ENCODE data around the gene E4F1. TPM values are rescaled to one million over a fixed set of nuclear protein-coding genes. Genes with fewer than 3 reads are reported as not detected.

Gene E4F1
- total RNA-seq, 2 donors from 2014 or later: 24.5 to 29.6 TPM

DNA sequence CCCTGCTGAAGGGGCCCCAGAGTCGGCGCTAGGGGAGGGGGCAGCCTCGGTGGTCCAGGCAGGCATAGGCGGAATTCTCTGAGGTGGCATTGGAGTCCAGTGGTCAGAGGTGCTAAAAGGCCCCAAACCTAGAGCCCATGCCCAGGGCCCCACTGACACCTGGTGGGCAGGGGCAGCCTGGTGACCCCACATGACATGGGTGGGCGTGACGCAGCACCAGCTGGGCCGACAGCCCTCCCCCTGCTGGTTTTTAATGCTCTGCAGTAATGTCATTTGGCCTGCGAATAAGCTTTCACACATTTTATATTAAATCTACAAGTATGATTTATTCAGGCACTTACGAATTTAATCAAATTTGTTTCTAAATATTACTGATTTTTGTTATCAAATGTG is 46.7 kb downstream of the E4F1 start:
- Mint-ChIP-seq H3K4me1 (peaks cover 18% of the 10 kb centered on the region), H3K9me3 (no peaks in the 10 kb centered on the region), H3K27me3 (ENCODE audit: insufficient read depth) (no peaks in the 10 kb centered on the region), H3K36me3 (ENCODE audit: low read depth) (peaks cover 19% of the 10 kb centered on the region), H3K4me3 (peak overlapping the region; percentile 88), H3K27ac (no peak overlapping the region)
- peaks cover 2% of the 10 kb centered on the region for H3K36me3 ChIP-seq (ENCODE audit: control insufficient read depth, insufficient read depth, low read length)
- no peak for DNase-seq
- H3K27ac ChIP-seq (ENCODE audit: low read depth, low read length): no peak overlapping the region
- no peaks in the 10 kb centered on the region for H3K27me3 ChIP-seq (ENCODE audit: control insufficient read depth, insufficient read depth, low read length, poor library complexity, severe bottlenecking)
- H3K4me3 ChIP-seq (ENCODE audit: low read length): no peak overlapping the region
- peaks cover 5% of the 10 kb centered on the region for H3K4me1 ChIP-seq (ENCODE audit: control insufficient read depth, insufficient read depth, low read length)
- TF ChIP-seq, protein P1, sequence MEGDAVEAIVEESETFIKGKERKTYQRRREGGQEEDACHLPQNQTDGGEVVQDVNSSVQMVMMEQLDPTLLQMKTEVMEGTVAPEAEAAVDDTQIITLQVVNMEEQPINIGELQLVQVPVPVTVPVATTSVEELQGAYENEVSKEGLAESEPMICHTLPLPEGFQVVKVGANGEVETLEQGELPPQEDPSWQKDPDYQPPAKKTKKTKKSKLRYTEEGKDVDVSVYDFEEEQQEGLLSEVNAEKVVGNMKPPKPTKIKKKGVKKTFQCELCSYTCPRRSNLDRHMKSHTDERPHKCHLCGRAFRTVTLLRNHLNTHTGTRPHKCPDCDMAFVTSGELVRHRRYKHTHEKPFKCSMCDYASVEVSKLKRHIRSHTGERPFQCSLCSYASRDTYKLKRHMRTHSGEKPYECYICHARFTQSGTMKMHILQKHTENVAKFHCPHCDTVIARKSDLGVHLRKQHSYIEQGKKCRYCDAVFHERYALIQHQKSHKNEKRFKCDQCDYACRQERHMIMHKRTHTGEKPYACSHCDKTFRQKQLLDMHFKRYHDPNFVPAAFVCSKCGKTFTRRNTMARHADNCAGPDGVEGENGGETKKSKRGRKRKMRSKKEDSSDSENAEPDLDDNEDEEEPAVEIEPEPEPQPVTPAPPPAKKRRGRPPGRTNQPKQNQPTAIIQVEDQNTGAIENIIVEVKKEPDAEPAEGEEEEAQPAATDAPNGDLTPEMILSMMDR (conservative IDR thresholded peaks at IDR 0.05): no peak
- no peaks in the 10 kb centered on the region for H3K9me3 ChIP-seq (ENCODE audit: control insufficient read depth, low read length)
- WGBS, 2 experiments (ENCODE audit: insufficient coverage in 1 of 2, insufficient read length in 1 of 2): 89 to 93% methylated on average over 8 to 9 of the region's 9 CpGs
- no peak overlapping the region for H3K9ac ChIP-seq (ENCODE audit: extremely low read depth, low read length, poor library complexity, severe bottlenecking)

DNA sequence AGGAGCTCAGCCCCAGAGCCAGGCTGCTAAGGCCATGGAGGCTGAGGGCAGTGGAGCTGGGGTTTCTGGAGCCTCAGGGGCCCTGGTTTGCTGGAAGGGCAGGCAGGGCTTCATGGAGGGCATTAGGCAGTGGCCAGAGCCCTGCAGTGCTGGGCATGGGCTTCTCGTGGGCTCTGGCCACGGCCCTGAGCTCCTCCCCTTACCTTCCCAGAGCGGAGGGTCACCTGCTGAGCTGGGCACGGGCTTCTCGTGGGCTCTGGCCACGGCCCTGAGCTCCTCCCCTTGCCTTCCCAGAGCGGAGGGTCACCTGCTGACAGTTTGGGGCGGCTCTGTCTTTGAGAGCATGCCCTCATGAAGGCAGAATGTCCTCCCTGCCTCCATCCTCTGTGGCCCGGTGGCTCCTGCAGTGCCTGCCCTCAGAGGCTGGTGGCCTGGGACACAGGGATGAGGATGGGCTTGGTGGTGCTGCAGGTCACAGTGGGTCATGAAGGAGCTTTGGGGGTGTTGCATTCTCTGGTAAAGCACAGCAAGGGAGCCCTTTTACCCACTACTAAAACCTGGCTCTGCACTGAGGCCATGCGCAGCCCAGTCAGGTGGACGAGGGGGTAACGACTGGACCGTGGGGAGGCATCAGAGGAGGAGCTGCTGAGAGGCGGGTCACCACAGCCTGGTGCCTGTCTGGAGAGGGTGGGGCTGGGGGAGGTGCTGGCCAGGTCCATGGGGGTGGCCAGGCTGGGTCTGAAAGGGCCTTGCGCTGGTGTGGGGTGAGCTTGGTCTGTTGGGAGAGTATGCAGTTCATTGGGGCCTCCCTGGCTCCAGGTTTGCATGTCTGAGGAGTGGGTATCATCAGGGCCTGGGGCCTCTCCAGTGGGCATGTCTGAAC is 47.4 kb downstream of the E4F1 start:
- Mint-ChIP-seq H3K4me1 (peaks cover 14% of the 10 kb centered on the region), H3K27ac (no peak overlapping the region), H3K27me3 (ENCODE audit: insufficient read depth) (peaks cover 2% of the 10 kb centered on the region), H3K9me3 (no peaks in the 10 kb centered on the region), H3K4me3 (no peak overlapping the region), H3K36me3 (ENCODE audit: low read depth) (peaks cover 16% of the 10 kb centered on the region)
- Histone ChIP-seq H3K36me3 (ENCODE audit: control insufficient read depth, insufficient read depth, low read length) (no peaks in the 10 kb centered on the region), H3K27ac (ENCODE audit: low read depth, low read length) (no peak overlapping the region), H3K9ac (ENCODE audit: extremely low read depth, low read length, poor library complexity, severe bottlenecking) (no peak overlapping the region), H3K4me1 (ENCODE audit: control insufficient read depth, insufficient read depth, low read length) (peaks cover 5% of the 10 kb centered on the region), H3K9me3 (ENCODE audit: control insufficient read depth, low read length) (no peaks in the 10 kb centered on the region), H3K27me3 (ENCODE audit: control insufficient read depth, insufficient read depth, low read length, poor library complexity, severe bottlenecking) (no peaks in the 10 kb centered on the region), H3K4me3 (ENCODE audit: low read length) (no peak overlapping the region)
- DNase-seq: peak; percentile 41
- WGBS, 2 experiments (ENCODE audit: insufficient coverage in 1 of 2, insufficient read length in 1 of 2): 83 to 86% methylated on average over 9 to 15 of the region's 15 CpGs
- TF ChIP-seq, protein P1 (conservative IDR thresholded peaks at IDR 0.05): no peak

DNA sequence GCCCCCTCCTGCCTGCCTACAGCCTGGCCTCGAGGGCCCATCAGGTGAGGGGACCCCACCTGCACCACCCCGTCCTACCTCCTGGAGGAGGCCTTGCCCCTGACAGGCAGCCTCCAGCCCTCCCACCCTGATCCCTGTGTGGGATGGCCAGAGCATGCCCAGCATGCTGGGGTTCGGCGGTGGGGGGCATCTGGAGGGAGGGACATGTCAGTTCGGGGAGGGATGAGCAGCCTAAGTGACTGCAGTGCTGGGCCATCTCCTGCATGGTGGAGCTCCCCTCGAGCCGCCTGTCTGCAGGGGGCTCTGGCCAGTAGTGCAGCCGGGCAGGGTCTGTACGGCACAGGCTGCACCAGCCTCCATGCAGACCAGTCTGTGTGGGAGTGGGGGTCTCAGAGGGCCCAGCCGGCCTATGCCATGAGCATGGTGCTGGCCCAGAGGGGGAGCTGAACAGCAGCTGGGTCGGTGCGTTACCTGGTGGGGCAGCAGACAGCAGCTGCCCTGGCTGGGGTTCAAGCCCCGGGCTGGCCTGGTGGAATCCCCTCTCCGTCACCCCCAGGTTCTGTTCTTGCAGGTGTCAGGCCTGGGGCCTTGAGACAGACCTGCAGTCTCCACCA is 48.6 kb downstream of the E4F1 start:
- H3K9me3 Mint-ChIP-seq: no peaks in the 10 kb centered on the region
- TF ChIP-seq, protein P1 (conservative IDR thresholded peaks at IDR 0.05): no peak

More for the DNA sequence above, 48.6 kb downstream of the E4F1 start:
- no peak for DNase-seq
- Histone ChIP-seq H3K9me3 (ENCODE audit: control insufficient read depth, low read length) (no peaks in the 10 kb centered on the region), H3K27me3 (ENCODE audit: control insufficient read depth, insufficient read depth, low read length, poor library complexity, severe bottlenecking) (no peaks in the 10 kb centered on the region), H3K4me3 (ENCODE audit: low read length) (no peak overlapping the region), H3K9ac (ENCODE audit: extremely low read depth, low read length, poor library complexity, severe bottlenecking) (no peak overlapping the region), H3K27ac (ENCODE audit: low read depth, low read length) (no peak overlapping the region), H3K36me3 (ENCODE audit: control insufficient read depth, insufficient read depth, low read length) (no peaks in the 10 kb centered on the region), H3K4me1 (ENCODE audit: control insufficient read depth, insufficient read depth, low read length) (peaks cover 5% of the 10 kb centered on the region)
- Mint-ChIP-seq H3K4me3 (no peak overlapping the region), H3K27me3 (ENCODE audit: insufficient read depth) (peaks cover 2% of the 10 kb centered on the region), H3K36me3 (ENCODE audit: low read depth) (peaks cover 7% of the 10 kb centered on the region), H3K4me1 (peaks cover 4% of the 10 kb centered on the region), H3K27ac (no peak overlapping the region)
- 83 to 96% methylated on average over 2 to 14 of the region's 14 CpGs for WGBS, 2 experiments (ENCODE audit: insufficient coverage in 1 of 2, insufficient read length in 1 of 2)

Measured in endodermal cell (in vitro differentiated cells).